GM13976 (cell line): ENCODE measurements around the gene SLC26A5.
"Not testable (repeated sequence)": the region's sequence is repeated elsewhere in the genome, so short reads cannot be mapped to it uniquely, and the experiment has no call there.

Source experiments
- DNase-seq: peaks from one replicate; pipeline ENCODE4 v3.0.0; 2012; ENCODE audit warnings: low spot score
- CTCF ChIP-seq: IDR thresholded peaks from 2 replicates; pipeline ENCODE4 v1.5.1; 2012; ENCODE audit warnings: borderline replicate concordance, mild to moderate bottlenecking; ENCODE audit not compliant: insufficient read depth; ENCODE audit errors: extremely low read depth, missing control alignments, control extremely low read depth
- in situ Hi-C: fragments of 300-500 bp; cut with MboI; formaldehyde crosslinking; loops from one replicate; pipeline ENCODE4 v1.12.0; 2022; ENCODE audit warnings: low sequenced_read_pairs, mixed read lengths, inconsistent platforms; ENCODE audit not compliant: unreplicated experiment

Gene SLC26A5

GRCh38 chr7:103446049-103446520 lies at the start of gene SLC26A5:
TSS of gene SLC26A5 (minus strand) at chr7:103446207. CDS start at chr7:103421514, 24,693 bp downstream.
- in situ Hi-C loops: no loop called here
- no peak for TF ChIP-seq CTCF

GRCh38 chr7:103487419-103487818 lies 41.4 kb upstream of the SLC26A5 start:
- in situ Hi-C loops: no loop called here
- no peak for TF ChIP-seq CTCF
- no peak for DNase-seq

More at GRCh38 chr7:103446049-103446520, at the start of gene SLC26A5:
- DNase-seq: no peak

- in situ Hi-C loops: not testable (repeated sequence)
These were observed 40.9 kb upstream of the SLC26A5 start for GRCh38 chr7:103486873-103487272.

GRCh38 chr7:103480771-103481170 lies 34.8 kb upstream of the SLC26A5 start:
- no peak for TF ChIP-seq CTCF
- in situ Hi-C loops: no loop called here
- DNase-seq: no peak

More at GRCh38 chr7:103486873-103487272, 40.9 kb upstream of the SLC26A5 start:
- not testable (repeated sequence) for DNase-seq

GRCh38 chr7:103474956-103475355 lies 28.9 kb upstream of the SLC26A5 start:
- no peak for DNase-seq
- in situ Hi-C loops: no loop called here
- TF ChIP-seq CTCF: no peak

- in situ Hi-C loops: no loop called here
- no peak for TF ChIP-seq CTCF
- DNase-seq: no peak
These were observed 23.3 kb upstream of the SLC26A5 start for GRCh38 chr7:103469095-103469948.

GRCh38 chr7:103466814-103467213 lies 20.8 kb upstream of the SLC26A5 start:
- in situ Hi-C loops: no loop called here
- DNase-seq: no peak

More at GRCh38 chr7:103466814-103467213, 20.8 kb upstream of the SLC26A5 start:
- no peak for TF ChIP-seq CTCF
